ENCODE data around the gene SYF2. TPM values are rescaled to one million over a fixed set of nuclear protein-coding genes. Genes with fewer than 3 reads are reported as not detected.
"Not testable (repeated sequence)": the region's sequence is repeated elsewhere in the genome, so short reads cannot be mapped to it uniquely, and the experiment has no call there.

Gene SYF2
- total RNA-seq (2013), result 123 TPM
- polyA plus RNA-seq (10 to 100 TPM; 32.0 to 52.9 (median 45.1) TPM), polyA minus RNA-seq (14.7 and 27.9 TPM in 2 replicates), total RNA-seq (29.0 to 127 (median 89.0) reads per million in 11 experiments)

- Mint-ChIP-seq H3K4me1 (peaks cover 14% of the 10 kb centered on the region), H3K9me3 (peaks cover 0 to 2% (median 0%) of the 10 kb centered on the region in 7 donors), H3K27ac (no peak within 1 kb of the TSS), H3K4me3 (no peak within 1 kb of the TSS), H3K36me3 (peaks cover 39 to 46% of the 10 kb centered on the region in 2 donors), H3K27me3 (ENCODE audit: low read depth in 3 of 3) (no peaks in the 10 kb centered on the region)
- Histone ChIP-seq H3K4me3 (replicated peaks in 1 of 3; ENCODE audit: low read depth in 2 of 3, low read length in 3 of 3) (peak within 1 kb of the TSS; percentile 72 to 88 (median 86)), H3K4me2 (replicated peaks; ENCODE audit: extremely low read depth, low read length, poor library complexity, severe bottlenecking) (peak within 1 kb of the TSS; percentile 79), H3K9ac (ENCODE audit: insufficient read depth, low read length, poor library complexity, severe bottlenecking) (peak within 1 kb of the TSS; percentile 89), H3K9me3 (replicated peaks in 1 of 2; ENCODE audit: control insufficient read depth in 1 of 2, insufficient read depth in 1 of 2, low read length in 2 of 2) (no peaks in the 10 kb centered on the region), H3K4me1 (ENCODE audit: control insufficient read depth in 1 of 2, insufficient read depth in 2 of 2, low read length in 2 of 2) (peaks cover 13 to 30% of the 10 kb centered on the region in 2 donors), H3K27me3 (ENCODE audit: control insufficient read depth in 2 of 2, insufficient read depth in 2 of 2, low read length in 2 of 2) (no peaks in the 10 kb centered on the region), H4K20me1 (ENCODE audit: insufficient read depth, low read length) (peaks cover 12% of the 10 kb centered on the region), H2AFZ (ENCODE audit: insufficient read depth, low read depth, low read length, poor library complexity, severe bottlenecking) (peak within 1 kb of the TSS; percentile 70), H3K36me3 (replicated peaks in 1 of 2; ENCODE audit: control insufficient read depth in 1 of 2, insufficient read depth in 2 of 2, low read length in 2 of 2) (peaks cover 30 to 40% of the 10 kb centered on the region in 2 donors), H3K79me2 (ENCODE audit: insufficient read depth, low read length) (peaks cover 82% of the 10 kb centered on the region), H3K27ac (ENCODE audit: low read depth in 1 of 2, low read length in 2 of 2) (peak within 1 kb of the TSS; percentile 95 to 96)
- TF ChIP-seq, protein P1, sequence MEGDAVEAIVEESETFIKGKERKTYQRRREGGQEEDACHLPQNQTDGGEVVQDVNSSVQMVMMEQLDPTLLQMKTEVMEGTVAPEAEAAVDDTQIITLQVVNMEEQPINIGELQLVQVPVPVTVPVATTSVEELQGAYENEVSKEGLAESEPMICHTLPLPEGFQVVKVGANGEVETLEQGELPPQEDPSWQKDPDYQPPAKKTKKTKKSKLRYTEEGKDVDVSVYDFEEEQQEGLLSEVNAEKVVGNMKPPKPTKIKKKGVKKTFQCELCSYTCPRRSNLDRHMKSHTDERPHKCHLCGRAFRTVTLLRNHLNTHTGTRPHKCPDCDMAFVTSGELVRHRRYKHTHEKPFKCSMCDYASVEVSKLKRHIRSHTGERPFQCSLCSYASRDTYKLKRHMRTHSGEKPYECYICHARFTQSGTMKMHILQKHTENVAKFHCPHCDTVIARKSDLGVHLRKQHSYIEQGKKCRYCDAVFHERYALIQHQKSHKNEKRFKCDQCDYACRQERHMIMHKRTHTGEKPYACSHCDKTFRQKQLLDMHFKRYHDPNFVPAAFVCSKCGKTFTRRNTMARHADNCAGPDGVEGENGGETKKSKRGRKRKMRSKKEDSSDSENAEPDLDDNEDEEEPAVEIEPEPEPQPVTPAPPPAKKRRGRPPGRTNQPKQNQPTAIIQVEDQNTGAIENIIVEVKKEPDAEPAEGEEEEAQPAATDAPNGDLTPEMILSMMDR (IDR thresholded peaks at IDR 0.05), result no peak
- under 1% methylated on average over 50 of the region's 54 CpGs for WGBS (ENCODE audit: insufficient coverage)
- intact Hi-C loops (cut with micrococcal nuclease), result no loop called here
- peak; percentile 79 to 91 (median 90) for DNase-seq
Measured at GRCh38 chr1:25232027-25232865, at the start of gene SYF2. TSS of gene SYF2 (minus strand) at chr1:25232502. CDS start at chr1:25232467, 35 bp downstream.

DNA sequence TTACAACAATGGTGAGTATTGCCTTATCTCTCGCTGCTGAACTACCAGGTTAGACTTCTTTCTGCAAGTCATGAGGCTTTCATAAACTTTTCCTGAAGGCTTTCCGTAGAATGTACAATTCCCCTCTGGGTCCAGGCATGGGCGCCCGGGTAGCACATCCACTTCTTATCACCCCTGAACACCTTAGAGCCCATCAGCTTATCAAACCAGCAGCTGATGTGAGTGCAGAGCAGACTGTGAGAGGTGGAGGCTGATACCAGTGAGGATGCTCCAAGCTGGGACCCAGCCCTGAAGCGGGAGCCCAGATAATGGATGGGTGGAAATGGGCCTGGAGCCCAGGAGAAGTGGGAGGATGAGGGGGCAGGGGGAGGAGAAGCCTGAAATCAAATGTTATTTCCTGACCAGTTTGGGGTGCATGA lies 47.4 kb upstream of the SYF2 start:
- H3K4me3 ChIP-seq (replicated peaks in 1 of 3; ENCODE audit: low read depth in 2 of 3, low read length in 3 of 3); DNase-seq; H3K4me2 ChIP-seq (replicated peaks; ENCODE audit: extremely low read depth, low read length, poor library complexity, severe bottlenecking); H3K4me3 Mint-ChIP-seq; H2AFZ ChIP-seq (ENCODE audit: insufficient read depth, low read depth, low read length, poor library complexity, severe bottlenecking); H3K27me3 ChIP-seq (ENCODE audit: control insufficient read depth in 2 of 2, insufficient read depth in 2 of 2, low read length in 2 of 2); H3K36me3 Mint-ChIP-seq; H3K36me3 ChIP-seq (replicated peaks in 1 of 2; ENCODE audit: control insufficient read depth in 1 of 2, insufficient read depth in 2 of 2, low read length in 2 of 2); H3K9me3 ChIP-seq (replicated peaks in 1 of 2; ENCODE audit: control insufficient read depth in 1 of 2, insufficient read depth in 1 of 2, low read length in 2 of 2); H3K9ac ChIP-seq (ENCODE audit: insufficient read depth, low read length, poor library complexity, severe bottlenecking); H3K4me1 Mint-ChIP-seq; H3K9me3 Mint-ChIP-seq; H3K79me2 ChIP-seq (ENCODE audit: insufficient read depth, low read length); H3K4me1 ChIP-seq (ENCODE audit: control insufficient read depth in 1 of 2, insufficient read depth in 2 of 2, low read length in 2 of 2); H3K27me3 Mint-ChIP-seq (ENCODE audit: low read depth in 3 of 3); H4K20me1 ChIP-seq (ENCODE audit: insufficient read depth, low read length); H3K27ac ChIP-seq (ENCODE audit: low read depth in 1 of 2, low read length in 2 of 2): not testable (repeated sequence)
- WGBS (ENCODE audit: insufficient coverage), result no CpG with 5 or more reads among the region's 5 CpGs
- peak overlapping the region in 1 of 7 donors; percentile 42 for H3K27ac Mint-ChIP-seq
- intact Hi-C loops (cut with micrococcal nuclease), result loop anchor here in 1 of 2 donors (10.0 kb wide), 1 partner anchor 245 kb away; no protein-coding TSS in a partner anchor

- H3K4me2 ChIP-seq (replicated peaks; ENCODE audit: extremely low read depth, low read length, poor library complexity, severe bottlenecking); H3K36me3 Mint-ChIP-seq; DNase-seq; H2AFZ ChIP-seq (ENCODE audit: insufficient read depth, low read depth, low read length, poor library complexity, severe bottlenecking); H3K4me1 Mint-ChIP-seq; H3K79me2 ChIP-seq (ENCODE audit: insufficient read depth, low read length); H3K36me3 ChIP-seq (replicated peaks in 1 of 2; ENCODE audit: control insufficient read depth in 1 of 2, insufficient read depth in 2 of 2, low read length in 2 of 2); H3K27ac Mint-ChIP-seq; H3K4me3 Mint-ChIP-seq; H3K4me3 ChIP-seq (replicated peaks in 1 of 3; ENCODE audit: low read depth in 2 of 3, low read length in 3 of 3); H4K20me1 ChIP-seq (ENCODE audit: insufficient read depth, low read length); H3K4me1 ChIP-seq (ENCODE audit: control insufficient read depth in 1 of 2, insufficient read depth in 2 of 2, low read length in 2 of 2); H3K9me3 Mint-ChIP-seq; H3K27me3 ChIP-seq (ENCODE audit: control insufficient read depth in 2 of 2, insufficient read depth in 2 of 2, low read length in 2 of 2); intact Hi-C loops (cut with micrococcal nuclease); H3K9ac ChIP-seq (ENCODE audit: insufficient read depth, low read length, poor library complexity, severe bottlenecking); H3K27ac ChIP-seq (ENCODE audit: low read depth in 1 of 2, low read length in 2 of 2); H3K27me3 Mint-ChIP-seq (ENCODE audit: low read depth in 3 of 3); H3K9me3 ChIP-seq (replicated peaks in 1 of 2; ENCODE audit: control insufficient read depth in 1 of 2, insufficient read depth in 1 of 2, low read length in 2 of 2): not testable (repeated sequence)
- WGBS (ENCODE audit: insufficient coverage), result no CpG with 5 or more reads among the region's 8 CpGs
Measured at GRCh38 chr1:25278790-25279189, 46.5 kb upstream of the SYF2 start.

GRCh38 chr1:25278358-25278757 lies 46.1 kb upstream of the SYF2 start:
- H3K36me3 ChIP-seq (replicated peaks in 1 of 2; ENCODE audit: control insufficient read depth in 1 of 2, insufficient read depth in 2 of 2, low read length in 2 of 2); H3K9ac ChIP-seq (ENCODE audit: insufficient read depth, low read length, poor library complexity, severe bottlenecking); DNase-seq; H3K4me2 ChIP-seq (replicated peaks; ENCODE audit: extremely low read depth, low read length, poor library complexity, severe bottlenecking); H3K4me3 Mint-ChIP-seq; H3K4me1 Mint-ChIP-seq; H2AFZ ChIP-seq (ENCODE audit: insufficient read depth, low read depth, low read length, poor library complexity, severe bottlenecking); H3K27ac Mint-ChIP-seq; H3K9me3 ChIP-seq (replicated peaks in 1 of 2; ENCODE audit: control insufficient read depth in 1 of 2, insufficient read depth in 1 of 2, low read length in 2 of 2); H3K9me3 Mint-ChIP-seq; H3K27me3 Mint-ChIP-seq (ENCODE audit: low read depth in 3 of 3); H3K4me3 ChIP-seq (replicated peaks in 1 of 3; ENCODE audit: low read depth in 2 of 3, low read length in 3 of 3); H3K36me3 Mint-ChIP-seq; H3K4me1 ChIP-seq (ENCODE audit: control insufficient read depth in 1 of 2, insufficient read depth in 2 of 2, low read length in 2 of 2); H3K79me2 ChIP-seq (ENCODE audit: insufficient read depth, low read length); H3K27ac ChIP-seq (ENCODE audit: low read depth in 1 of 2, low read length in 2 of 2); H4K20me1 ChIP-seq (ENCODE audit: insufficient read depth, low read length); H3K27me3 ChIP-seq (ENCODE audit: control insufficient read depth in 2 of 2, insufficient read depth in 2 of 2, low read length in 2 of 2); intact Hi-C loops (cut with micrococcal nuclease): not testable (repeated sequence)
- WGBS (ENCODE audit: insufficient coverage), result no CpG with 5 or more reads among the region's 2 CpGs
